ENCODE measurements around the gene MYOCD.

GRCh38 chr17:12789075-12789480 lies 123.4 kb downstream of the MYOCD start:
- TF ChIP-seq CTCF (IDR thresholded peaks at IDR 0.05) (no peak), POLR2AphosphoS2 (conservative IDR thresholded peaks at IDR 0.05; ENCODE audit: low read length) (no peak), EP300 (IDR thresholded peaks at IDR 0.05) (no peak), BHLHE40 (IDR thresholded peaks at IDR 0.05; ENCODE audit: low read depth, low read length) (no peak), PBX3 (IDR thresholded peaks at IDR 0.05) (no peak), KDM1A (IDR thresholded peaks at IDR 0.05; ENCODE audit: low read depth) (no peak)

All from A549 (cell line).